Measurements from ENCODE around the gene ABHD17B.

Gene ABHD17B

DNA sequence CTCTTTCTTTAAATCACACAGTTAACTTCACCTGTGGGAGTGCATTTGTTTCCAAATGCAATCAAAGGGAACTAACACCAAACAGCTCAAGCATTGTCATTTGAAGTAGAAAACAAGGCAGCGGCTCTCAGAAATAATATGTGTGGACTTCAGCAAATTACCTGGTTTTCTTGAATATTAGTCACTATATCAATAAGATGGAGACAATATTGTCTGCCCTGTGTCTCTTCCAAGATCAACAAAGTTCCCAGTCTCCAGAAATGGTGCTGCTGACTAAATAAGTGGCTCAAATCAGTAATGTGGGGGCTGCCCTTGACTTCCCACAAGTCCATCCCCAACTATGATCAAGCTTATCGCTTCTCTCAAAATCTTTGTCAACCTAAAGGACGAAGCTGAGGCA, 89.6 kb downstream of the ABHD17B start:
- TF ChIP-seq ELF4 (IDR thresholded peaks at IDR 0.05): no peak
- TF ChIP-seq CTBP1 (IDR thresholded peaks at IDR 0.05; ENCODE audit: borderline replicate concordance): no peak
- no peak for TF ChIP-seq SP1 (IDR thresholded peaks at IDR 0.05)
- TF ChIP-seq TARDBP (IDR thresholded peaks at IDR 0.05): no peak
- TF ChIP-seq ZNF384 (IDR thresholded peaks at IDR 0.05): no peak
- TF ChIP-seq L3MBTL2 (conservative IDR thresholded peaks at IDR 0.05): no peak
- no peak for TF ChIP-seq LEF1 (IDR thresholded peaks at IDR 0.05; ENCODE audit: borderline replicate concordance)
- TF ChIP-seq NFRKB (IDR thresholded peaks at IDR 0.05): no peak
- no peak for TF ChIP-seq ARNT (IDR thresholded peaks at IDR 0.05)
- ChIA-PET CTCF (no interaction called here), POLR2A (no interaction called here)
- no peak for DNase-seq (ENCODE audit: extremely low spot score)

DNA sequence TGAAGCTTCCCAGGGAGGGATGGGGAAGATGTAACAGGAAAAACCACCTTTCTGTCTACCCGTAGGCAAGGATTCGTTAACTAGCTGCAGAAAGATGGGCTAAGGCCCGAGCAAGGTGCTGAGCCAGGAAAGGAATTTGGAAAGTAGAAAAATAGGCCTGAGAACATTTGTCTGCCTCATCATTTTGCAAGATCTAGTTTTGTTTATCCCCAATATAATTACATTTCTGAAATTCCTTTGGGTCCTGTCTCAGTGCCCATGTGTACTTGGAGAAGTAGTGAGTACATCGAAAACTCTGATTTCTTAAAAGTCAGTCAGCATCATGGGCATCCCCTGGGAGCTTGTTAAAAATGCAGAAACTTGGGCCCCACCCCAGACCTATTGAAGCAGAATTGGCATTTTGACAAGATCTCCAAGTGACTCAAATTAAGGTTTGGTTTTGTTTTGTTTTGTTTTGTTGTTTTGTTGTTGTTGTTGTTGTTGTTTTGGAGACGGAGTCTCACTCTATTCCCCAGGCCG, 90.5 kb downstream of the ABHD17B start:
- no peak for DNase-seq (ENCODE audit: extremely low spot score)
- TF ChIP-seq LEF1 (IDR thresholded peaks at IDR 0.05; ENCODE audit: borderline replicate concordance) (no peak), SUZ12 (IDR thresholded peaks at IDR 0.05) (no peak), FOXA1 (IDR thresholded peaks at IDR 0.05) (no peak), BHLHE40 (IDR thresholded peaks at IDR 0.05; ENCODE audit: borderline replicate concordance) (no peak)
- TF ChIP-seq, protein P1, sequence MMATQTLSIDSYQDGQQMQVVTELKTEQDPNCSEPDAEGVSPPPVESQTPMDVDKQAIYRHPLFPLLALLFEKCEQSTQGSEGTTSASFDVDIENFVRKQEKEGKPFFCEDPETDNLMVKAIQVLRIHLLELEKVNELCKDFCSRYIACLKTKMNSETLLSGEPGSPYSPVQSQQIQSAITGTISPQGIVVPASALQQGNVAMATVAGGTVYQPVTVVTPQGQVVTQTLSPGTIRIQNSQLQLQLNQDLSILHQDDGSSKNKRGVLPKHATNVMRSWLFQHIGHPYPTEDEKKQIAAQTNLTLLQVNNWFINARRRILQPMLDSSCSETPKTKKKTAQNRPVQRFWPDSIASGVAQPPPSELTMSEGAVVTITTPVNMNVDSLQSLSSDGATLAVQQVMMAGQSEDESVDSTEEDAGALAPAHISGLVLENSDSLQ (IDR thresholded peaks at IDR 0.05): no peak
- CTCF ChIA-PET: no interaction called here
- POLR2A ChIA-PET: no interaction called here

DNA sequence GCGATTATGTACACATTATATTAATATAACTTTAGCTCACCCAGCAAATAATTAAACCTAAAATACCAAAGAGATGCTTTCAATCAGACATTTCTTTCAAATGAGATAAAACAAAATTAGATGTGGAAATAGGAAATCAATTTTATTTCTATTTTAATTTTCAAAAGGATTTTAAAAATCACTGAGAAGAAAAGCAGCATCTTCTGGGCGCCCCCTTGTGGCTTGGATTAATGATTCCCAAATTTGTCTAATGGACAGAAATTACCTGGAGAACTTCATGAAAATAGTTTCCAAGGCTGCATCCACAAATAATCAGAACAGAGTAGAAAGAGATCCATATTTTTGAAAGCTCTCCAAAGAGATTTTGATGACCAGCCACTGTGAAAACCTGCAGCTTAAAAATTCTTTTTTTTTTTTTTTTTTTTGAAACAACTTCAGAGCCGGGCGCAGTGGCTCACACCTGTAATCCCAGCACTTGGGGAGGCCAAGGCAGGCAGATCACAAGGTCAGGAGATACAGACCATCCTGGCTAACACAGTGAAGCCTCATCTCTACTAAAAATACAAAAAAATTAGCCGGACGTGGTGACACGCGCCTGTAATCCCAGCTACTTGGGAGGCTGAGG, 91.8 kb downstream of the ABHD17B start:
- TF ChIP-seq, protein P1 (IDR thresholded peaks at IDR 0.05): no peak
- TF ChIP-seq FOXK2 (IDR thresholded peaks at IDR 0.05): no peak
- TF ChIP-seq HDGF (IDR thresholded peaks at IDR 0.05; ENCODE audit: borderline replicate concordance): no peak
- no peak for TF ChIP-seq NFRKB (IDR thresholded peaks at IDR 0.05)
- no peak for TF ChIP-seq SP1 (IDR thresholded peaks at IDR 0.05)
- CTCF ChIA-PET: interaction anchor here (0.7 to 1.0 kb wide), 3 partner anchors 12 to 612 kb away, joined by 3 to 8 read pairs (median 4); no protein-coding TSS in a partner anchor
- POLR2A ChIA-PET: no interaction called here
- peak; percentile 23 for DNase-seq (ENCODE audit: extremely low spot score)

DNA sequence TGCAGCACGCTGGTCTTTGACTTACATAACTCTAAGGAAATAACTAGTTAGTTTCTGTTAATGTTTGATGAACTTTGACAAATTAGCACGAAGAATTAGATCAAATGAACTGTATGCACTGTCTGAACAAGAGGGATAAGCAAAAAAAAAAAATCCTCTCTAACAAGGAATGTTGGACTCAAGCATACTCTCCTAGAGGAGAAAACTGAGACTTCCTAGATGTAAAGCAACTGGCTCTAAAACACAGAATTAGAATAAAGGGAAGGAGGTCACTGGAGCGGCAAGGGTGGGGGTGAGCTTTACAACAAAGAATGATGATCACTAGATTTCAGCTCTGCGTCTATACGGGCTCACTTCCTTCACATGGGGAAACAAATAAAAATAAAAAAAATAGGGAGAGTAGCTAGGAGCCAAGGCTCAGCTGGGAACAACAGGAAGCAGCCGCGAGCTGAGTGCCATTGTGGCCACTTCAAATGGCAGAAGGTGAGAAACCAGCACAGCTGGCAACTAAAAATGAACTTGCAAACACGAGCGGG, 94.0 kb downstream of the ABHD17B start:
- ChIA-PET CTCF (interaction anchor here (2.0 kb wide), 1 partner anchor 10 kb away, joined by 7 read pairs; no protein-coding TSS in a partner anchor), POLR2A (no interaction called here)
- DNase-seq (ENCODE audit: extremely low spot score): no peak
- TF ChIP-seq, protein P1 (IDR thresholded peaks at IDR 0.05): no peak
- TF ChIP-seq BHLHE40 (IDR thresholded peaks at IDR 0.05; ENCODE audit: borderline replicate concordance) (no peak), ZNF384 (IDR thresholded peaks at IDR 0.05) (no peak), HDGF (IDR thresholded peaks at IDR 0.05; ENCODE audit: borderline replicate concordance) (no peak)

All from HEK293T (cell line).